H1 (cell line): ENCODE measurements around the gene NFASC. TPM values are rescaled to one million over a fixed set of nuclear protein-coding genes. Genes with fewer than 3 reads are reported as not detected.

Source experiments
- CBX5 ChIP-seq: fragments of 300-800, 300-1000 bp; sonication (generic); IDR thresholded peaks from 2 replicates; pipeline ENCODE4 v1.7.1; 2016; ENCODE audit warnings: antibody characterized with exemption, low read length, low read depth
- CHD7 ChIP-seq: fragments of 300-600 bp; sonication (generic); IDR thresholded peaks from 2 replicates; pipeline ENCODE4 v1.7.1; 2012; ENCODE audit warnings: low read length, moderate library complexity, mild to moderate bottlenecking, inconsistent platforms; ENCODE audit not compliant: insufficient replicate concordance
- FOSL1 ChIP-seq: IDR thresholded peaks from 2 replicates; pipeline ENCODE4 v1.6.1; 2011; ENCODE audit warnings: mild to moderate bottlenecking, low read depth, low read length, moderate library complexity; ENCODE audit not compliant: insufficient read depth
- GTF2F1 ChIP-seq: IDR thresholded peaks from 2 replicates; pipeline ENCODE4 v1.6.1; 2012; ENCODE audit warnings: low read depth, low read length, improper control_type of control experiment, borderline replicate concordance
- NRF1 ChIP-seq: IDR thresholded peaks from 2 replicates; pipeline ENCODE4 v1.6.1; 2011; ENCODE audit warnings: mild to moderate bottlenecking, low read depth, low read length, improper control_type of control experiment
- RBBP5 ChIP-seq: IDR thresholded peaks from 2 replicates; pipeline ENCODE4 v1.7.1; 2012; ENCODE audit warnings: low read depth, mild to moderate bottlenecking, inconsistent platforms, low read length, moderate library complexity, borderline replicate concordance
- RXRA ChIP-seq: IDR thresholded peaks from 2 replicates; pipeline ENCODE4 v1.6.1; 2011; ENCODE audit warnings: low read depth, mild to moderate bottlenecking, low read length, moderate library complexity; ENCODE audit not compliant: insufficient read depth
- SP4 ChIP-seq: IDR thresholded peaks from 2 replicates; pipeline ENCODE4 v1.6.1; 2012; ENCODE audit warnings: low read length, inconsistent platforms
- TAF1 ChIP-seq: IDR thresholded peaks from 2 replicates; pipeline ENCODE4 v1.6.1; 2011; ENCODE audit warnings: mild to moderate bottlenecking, low read depth, low read length
- TAF7 ChIP-seq: optimal IDR thresholded peaks from 2 replicates; pipeline ENCODE3; 2011; ENCODE audit warnings: low read depth, mild to moderate bottlenecking, inconsistent platforms, low read length, moderate library complexity, borderline replicate concordance
- TEAD4 ChIP-seq: IDR thresholded peaks from 2 replicates; pipeline ENCODE4 v1.6.1; 2012; ENCODE audit warnings: low read depth, low read length, inconsistent platforms, mixed read lengths
- polyA plus RNA-seq, 7 experiments: library from polyadenylated mRNA; depleted of rRNA in 3 of 7; stranded (reverse) in 5 of 7; unstranded in 2 of 7; fragments of >200 nt in 5 of 7; fragments of 200-250 nt in 2 of 7; gene quantifications; 1 replicate in 5 of 7; 2 replicates in 1 of 7; 4 replicates in 1 of 7; pipeline versions ENCODE4 v1.2.1 to v1.2.3, GENCODE V29; 2011 to 2013; ENCODE audit warnings: missing spikeins in 2 of 7, mixed read lengths in 2 of 7
- total RNA-seq: library from RNA; stranded (reverse); fragmentation: NEBNext Ultra II Directional; extraction: Animal tissue kit (Norgen Biotek cat#: 25700); gene quantifications from 2 replicates; pipeline ENCODE4 v1.2.1, GENCODE V29; 2021
- TF ChIP-seq, protein P1 (sequence below): IDR thresholded peaks from 2 replicates; pipeline ENCODE4 v1.6.1; 2011; ENCODE audit warnings: low read depth, mild to moderate bottlenecking, low read length; ENCODE audit not compliant: insufficient read depth

NFASC gene
- total and polyA plus RNA-seq, 2 of the 8 experiments (the other 6 are each of a cell fraction or from before 2014, with no cell fraction given), result 5.0 to 15.2 TPM

DNA sequence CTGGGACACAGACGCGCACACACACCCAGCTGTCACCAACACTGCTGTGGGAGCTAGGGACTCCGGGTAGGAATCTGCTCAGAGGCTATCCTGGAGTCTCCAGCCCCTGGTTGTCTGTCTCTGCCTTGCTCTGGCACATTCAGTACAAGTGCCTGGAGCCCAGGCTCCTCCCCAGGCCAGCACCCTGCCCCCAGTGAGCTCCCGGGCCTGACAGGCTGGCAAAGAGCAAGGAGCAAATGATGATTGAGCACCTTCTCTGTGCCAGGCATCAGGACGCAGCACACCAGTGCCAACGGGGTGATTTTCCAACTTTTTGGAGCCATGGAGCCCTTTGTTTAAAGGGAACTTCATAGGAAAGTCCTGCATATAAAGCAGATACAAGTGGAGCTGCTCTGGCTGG, 178.8 kb downstream of the NFASC start (continued):
- TF ChIP-seq CHD7, result no peak
- no peak for TF ChIP-seq TEAD4
- no peak for TF ChIP-seq NRF1
- TF ChIP-seq, protein P1, sequence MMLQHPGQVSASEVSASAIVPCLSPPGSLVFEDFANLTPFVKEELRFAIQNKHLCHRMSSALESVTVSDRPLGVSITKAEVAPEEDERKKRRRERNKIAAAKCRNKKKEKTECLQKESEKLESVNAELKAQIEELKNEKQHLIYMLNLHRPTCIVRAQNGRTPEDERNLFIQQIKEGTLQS, result no peak
- TF ChIP-seq GTF2F1, result no peak
- no peak for TF ChIP-seq FOSL1
- TF ChIP-seq CBX5, result no peak
- TF ChIP-seq TAF1, result no peak
- TF ChIP-seq TAF7, result no peak
- no peak for TF ChIP-seq SP4
- no peak for TF ChIP-seq RBBP5
- no peak for TF ChIP-seq RXRA
